ENCODE results near the gene SNTA1. TPM values are rescaled to one million over a fixed set of nuclear protein-coding genes. Genes with fewer than 3 reads are reported as not detected.

SNTA1 gene
- total RNA-seq, result 16.8 and 16.9 TPM in 2 replicates

GRCh38 chr20:33443512-33444239, at the start of gene SNTA1:
Gene SNTA1 (minus strand): TSS chr20:33443763. CDS start chr20:33443620, 143 bp downstream.

GRCh38 chr20:33490023-33490933, 46.7 kb upstream of the SNTA1 start, which contains the start of gene CBFA2T2:
Gene CBFA2T2 (plus strand): TSS chr20:33490096. CDS start chr20:33490268, 172 bp downstream.

GRCh38 chr20:33401184-33401920, 42.2 kb downstream of the SNTA1 start, which contains the start of gene CDK5RAP1:
Gene CDK5RAP1 (minus strand): TSS chr20:33401519. CDS start chr20:33397064, 4,455 bp downstream.

Other genes with a start within 250 kb of the SNTA1 start
- gene BPIFA3, start 226.4 kb downstream of the SNTA1 start, total RNA-seq, result not detected in 2 replicates
- gene BPIFA1, start 207.8 kb downstream of the SNTA1 start, total RNA-seq, result not detected in 2 replicates
- not detected in 2 replicates for gene BPIFB1, start 160.5 kb downstream of the SNTA1 start, total RNA-seq
- gene CDK5RAP1, start 42.2 kb downstream of the SNTA1 start, total RNA-seq, result 21.2 and 24.4 TPM in 2 replicates
- gene CBFA2T2, start 46.3 kb upstream of the SNTA1 start, total RNA-seq, result 1.7 and 2.1 TPM in 2 replicates
- gene C20orf144, start 218.6 kb upstream of the SNTA1 start, total RNA-seq, result 0.30 and 0.84 TPM in 2 replicates
- 2.0 and 2.1 TPM in 2 replicates for gene ACTL10, start 223.2 kb upstream of the SNTA1 start, total RNA-seq
- 15.1 and 20.7 TPM in 2 replicates for gene NECAB3, start 230.7 kb upstream of the SNTA1 start, total RNA-seq
- gene E2F1, start 242.6 kb upstream of the SNTA1 start, total RNA-seq, result 16.8 and 19.5 TPM in 2 replicates